NCI-H1105 treated with DMSO at 0.1 percent for 48 hours (cell line): Measurements from ENCODE around the gene LCN1.

ENCODE experiments used
- DNase-seq: peaks from one replicate; lab custom pipeline; 2025; lab: John Stamatoyannopoulos, UW

The LCN1 gene

DNA sequence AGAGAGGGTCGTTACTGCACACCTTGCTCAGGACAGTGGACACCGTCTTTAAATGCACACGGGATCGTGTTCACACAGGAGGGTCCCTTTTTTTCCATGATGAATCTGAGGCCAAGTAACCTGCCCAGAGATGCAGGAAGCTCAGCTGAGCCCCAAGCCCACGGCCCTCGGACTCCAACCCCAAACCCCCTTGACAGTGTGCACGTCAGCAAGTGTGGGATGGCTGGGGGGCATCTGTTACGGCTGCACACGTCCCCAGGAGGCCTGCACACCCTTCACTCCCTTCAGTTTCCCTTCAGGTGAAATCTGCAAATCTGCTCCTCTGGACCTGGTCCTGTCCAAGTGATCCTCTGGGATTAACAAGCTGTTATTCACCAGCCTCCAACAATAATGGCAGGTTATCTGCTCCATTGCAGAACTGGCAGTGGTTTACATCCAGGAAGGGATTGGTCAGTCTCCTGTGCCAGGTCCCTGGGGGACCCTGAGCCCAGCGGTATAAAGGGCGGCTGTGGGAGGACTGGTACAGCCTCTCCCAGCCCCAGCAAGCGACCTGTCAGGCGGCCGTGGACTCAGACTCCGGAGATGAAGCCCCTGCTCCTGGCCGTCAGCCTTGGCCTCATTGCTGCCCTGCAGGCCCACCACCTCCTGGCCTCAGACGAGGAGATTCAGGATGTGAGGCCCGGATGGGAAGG is at the start of gene LCN1:
Gene LCN1, plus strand, starts transcription at position 525 of the 692 bp plus-strand sequence. Its CDS starts 58 bp downstream, at position 583.
- no peak for DNase-seq

- DNase-seq: no peak
Measured at GRCh38 chr9:135471791-135472640, 49.2 kb upstream of the LCN1 start.

GRCh38 chr9:135473972-135474543 is 47.2 kb upstream of the LCN1 start:
- no peak for DNase-seq

DNA sequence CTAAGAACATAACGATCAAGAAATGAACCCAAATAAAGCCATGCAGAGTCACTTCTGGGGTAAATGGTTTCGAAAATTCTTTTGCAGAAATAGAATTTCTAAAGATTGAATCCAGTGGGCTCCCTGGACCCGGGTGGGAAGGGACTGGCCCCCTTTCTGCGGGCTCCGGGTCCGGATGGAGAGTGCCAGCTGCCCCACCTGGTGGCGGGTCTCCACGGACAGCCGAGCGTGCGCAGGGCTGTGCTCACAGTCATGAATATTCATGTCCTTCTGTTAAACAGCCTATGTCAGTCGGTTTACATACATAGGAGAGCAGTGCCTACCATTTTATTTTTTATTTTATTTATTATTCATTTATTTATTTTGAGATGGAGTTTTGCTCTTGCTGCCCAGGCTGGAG is 46.3 kb upstream of the LCN1 start:
- DNase-seq: no peak

- DNase-seq: no peak
Measured at GRCh38 chr9:135476561-135477355, 44.5 kb upstream of the LCN1 start.

- no peak for DNase-seq
Measured at GRCh38 chr9:135478191-135478590, 43.0 kb upstream of the LCN1 start.

DNA sequence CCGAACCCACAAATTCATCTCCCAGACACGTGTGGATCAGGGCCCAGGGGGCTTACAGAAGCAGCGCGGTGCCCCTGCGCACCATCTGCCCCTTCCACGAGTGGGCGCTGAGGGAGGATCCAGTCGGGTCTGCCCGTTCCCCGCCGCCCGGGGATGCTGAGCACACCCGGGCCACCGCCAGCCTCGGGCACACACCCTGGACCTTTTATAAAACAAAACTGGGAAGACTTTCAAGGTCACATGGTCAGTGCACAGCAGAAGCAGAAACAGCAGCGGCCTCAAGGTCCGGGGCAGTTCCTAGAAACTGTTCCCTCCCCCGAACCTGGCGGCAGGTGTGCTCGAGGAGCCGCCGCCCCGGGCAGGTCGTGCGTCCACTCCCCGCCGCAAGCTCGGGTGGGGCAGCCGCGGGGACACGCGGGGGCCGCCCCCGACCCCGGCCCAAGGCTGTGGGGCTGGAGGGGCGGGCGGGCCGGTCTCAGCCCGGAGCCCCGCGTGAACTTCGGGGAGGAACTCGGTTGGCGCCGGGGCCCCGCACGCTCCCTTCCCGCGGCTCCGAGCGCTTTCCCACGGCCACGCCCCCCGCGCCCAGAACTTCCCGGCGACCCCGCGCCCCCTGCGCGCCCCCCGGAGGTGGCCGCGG is 42.3 kb upstream of the LCN1 start:
- peak; percentile 30 for DNase-seq

GRCh38 chr9:135479469-135480052 is 41.7 kb upstream of the LCN1 start, which contains the start of gene PPP1R26:
PPP1R26 (plus strand) TSS chr9:135479782; CDS start chr9:135484511, 4,729 bp downstream.
- peak; percentile 6 for DNase-seq

GRCh38 chr9:135480071-135480939 is 40.9 kb upstream of the LCN1 start:
- DNase-seq: peak; percentile 21

DNA sequence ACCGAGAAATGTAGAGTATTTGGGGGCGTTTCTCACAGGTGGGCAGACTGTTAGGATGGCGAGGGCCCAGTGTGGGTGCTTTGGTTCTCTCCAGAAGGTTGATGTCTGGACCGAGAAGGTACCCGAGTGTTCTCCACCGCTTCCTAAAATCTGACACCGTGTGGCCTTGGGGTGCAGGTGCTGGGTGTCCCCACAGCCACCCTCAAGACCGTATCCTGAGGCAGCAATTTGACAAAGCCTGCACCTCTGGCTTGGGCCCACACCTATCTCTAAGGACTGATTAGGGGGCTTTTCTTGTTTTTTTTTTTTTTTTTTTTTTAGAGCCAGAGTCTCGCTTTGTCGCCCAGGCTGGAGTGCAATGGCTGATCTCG is 40.3 kb upstream of the LCN1 start:
- DNase-seq: no peak

DNA sequence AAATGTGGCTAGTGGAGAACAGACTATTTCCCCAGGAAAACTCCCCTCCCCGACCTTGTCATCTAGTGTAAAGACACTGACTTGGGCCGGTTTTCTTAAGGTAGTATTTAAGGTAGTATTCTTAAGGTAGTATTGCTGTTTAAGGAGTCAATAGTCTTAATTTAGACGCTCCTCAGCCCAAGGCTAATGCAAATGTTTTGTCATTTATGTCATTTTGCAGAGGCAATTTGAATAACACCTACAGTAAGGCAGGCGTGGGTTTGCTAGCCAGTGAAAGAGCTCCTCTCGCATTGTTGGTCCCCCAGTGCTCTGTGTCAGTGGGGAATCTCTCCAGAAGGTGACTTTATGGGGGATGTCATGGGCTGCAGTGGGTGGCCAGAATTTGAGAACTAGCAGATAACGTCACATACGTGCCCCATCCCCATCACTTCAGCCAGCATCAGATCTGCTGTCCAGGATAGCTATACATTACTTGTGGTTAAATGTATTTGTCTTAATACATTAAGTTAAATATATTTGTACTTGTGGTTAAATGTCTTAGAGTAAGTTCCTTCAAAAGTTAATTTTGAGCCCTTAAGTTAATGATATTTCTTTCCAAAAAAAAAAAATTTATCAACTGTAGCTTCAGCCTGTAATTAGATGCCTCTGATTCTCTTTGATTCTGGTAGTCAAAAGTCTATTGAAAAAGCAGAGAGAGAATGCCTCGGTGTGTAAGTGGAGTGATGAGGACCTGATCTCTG is 39.1 kb upstream of the LCN1 start:
- no peak for DNase-seq

DNA sequence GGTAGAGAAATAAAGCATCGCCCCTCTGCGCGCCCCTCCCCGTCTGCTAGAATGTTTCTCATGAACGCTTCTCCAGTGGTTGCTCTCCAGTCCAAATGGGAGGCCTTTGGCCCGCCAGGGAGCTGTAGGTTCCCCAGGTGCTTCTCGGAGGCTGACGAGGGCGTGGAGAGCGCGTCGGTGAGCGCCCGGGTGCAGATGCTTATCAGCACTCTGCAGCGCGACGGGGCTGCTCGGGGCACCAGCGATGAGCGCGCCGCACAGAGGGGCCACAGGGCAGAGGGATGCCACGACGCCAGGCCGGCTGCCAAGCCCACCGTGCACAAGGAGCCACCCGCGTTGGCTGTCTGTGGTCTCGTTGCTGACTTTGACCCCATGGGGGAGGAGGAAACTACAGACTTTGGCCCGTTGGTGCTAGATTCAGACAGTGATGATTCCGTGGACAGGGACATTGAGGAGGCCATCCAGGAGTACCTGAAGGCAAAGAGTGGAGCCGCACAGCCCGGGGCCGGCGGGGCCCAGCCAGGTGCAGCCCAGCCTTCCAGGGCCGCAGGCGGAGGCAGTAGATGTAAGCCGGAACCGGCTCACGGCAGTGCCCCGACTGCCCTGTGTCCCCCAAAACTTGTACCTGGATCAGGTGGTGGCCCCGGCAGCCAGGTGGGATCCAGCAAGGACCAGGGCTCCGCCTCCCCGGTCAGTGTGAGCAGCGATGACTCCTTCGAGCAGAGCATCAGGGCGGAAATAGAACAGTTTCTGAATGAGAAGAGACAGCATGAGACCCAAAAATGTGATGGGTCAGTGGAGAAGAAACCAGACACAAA is 36.6 kb upstream of the LCN1 start:
- no peak for DNase-seq

DNA sequence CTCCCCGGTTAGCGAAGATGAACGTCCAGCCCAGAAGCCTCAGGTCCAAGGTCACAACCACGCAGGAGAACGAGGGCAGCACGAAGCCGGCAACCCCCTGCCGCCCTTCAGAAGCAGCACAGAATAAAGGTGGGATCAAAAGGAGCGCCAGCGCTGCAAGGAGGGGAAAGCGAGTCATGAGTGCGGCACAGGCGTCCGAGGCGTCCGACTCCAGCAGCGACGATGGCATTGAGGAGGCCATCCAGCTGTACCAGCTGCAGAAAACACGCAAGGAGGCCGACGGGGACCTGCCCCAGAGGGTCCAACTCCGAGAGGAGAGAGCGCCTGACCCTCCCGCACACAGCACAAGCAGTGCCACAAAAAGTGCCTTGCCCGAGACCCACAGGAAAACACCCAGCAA is 35.9 kb upstream of the LCN1 start:
- no peak for DNase-seq

DNA sequence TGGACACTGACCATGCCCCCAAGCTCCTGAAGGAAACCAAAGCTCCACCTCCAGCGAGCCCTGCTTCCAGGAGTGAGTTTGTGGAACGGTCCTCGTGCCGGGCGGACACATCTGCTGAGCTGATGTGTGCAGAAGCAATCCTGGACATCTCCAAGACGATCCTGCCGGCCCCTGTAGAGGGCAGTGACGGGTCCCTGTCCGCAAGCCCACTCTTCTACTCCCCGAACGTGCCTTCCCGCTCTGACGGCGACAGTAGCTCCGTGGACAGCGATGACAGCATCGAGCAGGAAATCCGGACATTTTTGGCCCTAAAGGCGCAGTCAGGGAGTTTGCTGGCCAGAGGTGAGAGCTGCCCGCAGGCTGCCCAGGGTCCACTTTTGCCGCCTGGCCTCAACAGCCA is 35.4 kb upstream of the LCN1 start:
- DNase-seq: no peak

DNA sequence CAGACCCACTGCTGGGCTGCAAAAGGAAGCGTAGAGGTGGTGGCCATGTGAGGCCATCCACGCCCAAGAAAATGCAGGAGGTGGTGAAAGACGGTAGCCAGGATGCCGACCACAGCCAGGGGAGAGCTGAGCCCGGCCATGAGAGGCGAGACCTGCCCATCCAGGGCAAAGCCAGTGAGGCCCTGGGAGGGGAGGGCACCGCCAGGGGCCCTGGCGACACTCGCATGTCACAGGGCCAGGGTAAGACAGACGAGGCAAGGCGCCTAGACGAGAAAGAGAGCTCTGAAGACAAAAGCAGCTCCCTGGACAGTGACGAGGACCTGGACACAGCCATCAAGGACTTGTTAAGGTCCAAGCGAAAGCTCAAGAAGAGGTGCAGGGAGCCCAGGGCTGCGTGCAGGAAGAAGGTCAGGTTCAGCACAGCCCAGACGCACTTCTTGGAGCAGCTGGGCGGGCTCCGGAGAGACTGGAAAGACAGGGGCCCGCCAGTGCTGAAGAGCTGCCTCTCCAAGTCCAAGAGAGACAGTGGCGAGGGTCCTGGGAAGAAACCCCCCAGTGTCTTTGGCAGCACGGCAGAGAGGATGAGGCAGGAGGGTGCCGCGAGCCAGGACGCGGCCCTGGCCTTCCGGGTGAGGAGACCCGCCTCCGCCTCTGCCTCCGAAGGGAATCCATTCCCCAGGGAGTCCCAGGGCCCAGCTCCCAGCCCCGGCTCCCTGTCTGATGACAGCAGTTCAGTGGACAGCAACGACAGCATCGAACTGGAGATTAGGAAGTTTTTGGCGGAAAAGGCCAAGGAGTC is 34.8 kb upstream of the LCN1 start:
- DNase-seq: no peak

DNA sequence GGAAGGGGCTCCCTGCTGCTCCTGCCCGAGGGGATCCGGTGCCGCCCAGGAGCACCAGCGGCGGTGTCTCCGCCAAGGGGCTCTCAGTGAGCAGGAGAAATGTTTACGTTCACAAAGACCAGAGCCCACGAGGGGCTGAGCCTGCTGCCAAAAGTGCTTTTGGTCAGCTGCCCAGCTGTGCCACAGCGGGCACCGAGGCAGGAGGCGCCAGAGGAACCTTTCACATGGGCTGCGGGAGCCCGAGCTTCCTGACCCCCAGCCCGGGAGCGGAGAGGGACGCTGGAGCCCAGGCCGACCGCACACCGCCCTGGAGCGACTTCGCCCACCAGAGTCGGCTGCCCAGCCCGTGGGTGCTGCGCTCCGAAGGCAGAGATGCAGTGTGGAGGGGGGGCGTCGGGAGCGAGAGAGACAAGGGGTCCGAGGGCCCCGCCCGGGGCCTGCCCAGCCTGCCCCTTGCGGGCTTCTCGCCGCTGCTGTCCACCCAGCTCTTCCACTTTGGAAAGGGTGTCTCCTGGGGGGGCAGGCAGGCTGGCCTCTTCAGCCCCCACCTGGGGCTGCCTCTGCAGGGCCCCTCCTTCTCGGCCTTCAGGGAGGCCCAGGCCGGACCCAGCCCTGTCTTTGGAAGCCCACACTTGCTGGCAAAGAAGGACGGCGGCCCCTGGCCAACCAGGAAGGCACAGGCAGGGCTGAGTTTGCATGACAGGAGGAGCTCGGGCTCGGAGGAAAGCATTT is 33.8 kb upstream of the LCN1 start:
- DNase-seq: no peak

DNA sequence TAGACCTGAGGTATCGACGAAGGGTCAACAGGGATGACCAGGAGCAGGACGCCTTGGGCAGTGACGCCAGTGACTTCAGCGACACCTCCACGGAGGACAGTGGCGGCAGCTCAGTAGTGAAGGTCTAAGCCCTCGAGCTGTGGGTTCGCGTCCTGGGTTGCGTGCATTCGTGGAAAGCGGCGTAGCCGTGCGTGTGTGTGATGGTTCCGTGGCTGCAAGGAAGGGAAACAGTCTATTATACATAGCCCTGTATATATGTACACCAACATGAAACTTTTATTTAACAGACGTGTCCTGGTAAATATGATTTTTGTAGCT is 33.3 kb upstream of the LCN1 start:
- DNase-seq: no peak
